A549 (cell line): Measurements from ENCODE around the gene VAMP4. TPM values are rescaled to one million over a fixed set of nuclear protein-coding genes. Genes with fewer than 3 reads are reported as not detected.

ENCODE experiments used
- ATAC-seq, 2 experiments: fragments of 200-7000 bp in 1 of 2; fragments of >200 bp in 1 of 2; cut with Nextera tagmentation in 1 of 2; cut with Tn5 transposase in 1 of 2; 3 replicates each; pipeline versions ENCODE4 v1.8.0 to v1.9.1; 2018 to 2020; ENCODE audit warnings: mild to moderate bottlenecking in 1 of 2, moderate library complexity in 1 of 2
- CTCF ChIA-PET: fragments of 300-600 bp; sonication (Branson Sonifier 250); formaldehyde crosslinking; extraction: SDS; loops from one replicate; lab custom pipeline; 2021; ENCODE audit warnings: antibody characterized with exemption, inconsistent platforms; lab: Yijun Ruan, JAX
- POLR2A ChIA-PET: fragments of 350-600 bp; formaldehyde crosslinking; extraction: SDS; loops from one replicate; lab custom pipeline; 2021; ENCODE audit warnings: antibody characterized with exemption, inconsistent platforms; lab: Yijun Ruan, JAX
- DNase-seq, 2 experiments: peaks; one replicate each; pipeline versions ENCODE4 v3.0.0 to v3.0.0-alpha.2; 2011 to 2016; ENCODE audit warnings: low read depth in 1 of 2, low spot score in 1 of 2
- FAIRE-seq: peaks from 2 replicates; lab custom pipeline; 2011; peaks lifted over from hg19 to GRCh38; lab: Jason Lieb, UNC
- H3K27ac ChIP-seq, 2 experiments: fragments of >200 bp; sonication (Bioruptor Twin); formaldehyde crosslinking; 3 replicates each; pipeline ENCODE4 v1.5.1; 2016 to 2017
- H3K4me1 ChIP-seq: fragments of >200 bp; sonication (Bioruptor Twin); formaldehyde crosslinking; 3 replicates; pipeline ENCODE4 v1.6.1; 2016
- H3K4me2 ChIP-seq: fragments of >200 bp; sonication (Bioruptor Twin); formaldehyde crosslinking; 3 replicates; pipeline ENCODE4 v1.6.1; 2016
- H3K4me3 ChIP-seq: fragments of >200 bp; sonication (Bioruptor Twin); formaldehyde crosslinking; 3 replicates; pipeline ENCODE4 v1.5.1; 2016
- H3K9me3 ChIP-seq: fragments of >200 bp; sonication (Bioruptor Twin); formaldehyde crosslinking; 3 replicates; pipeline ENCODE4 v1.6.1; 2016
- ATOH8 ChIP-seq: fragments of 250-450 bp; sonication (Bioruptor Pico); IDR thresholded peaks from 2 replicates; pipeline ENCODE4 v1.5.0; 2020; ENCODE audit warnings: low read depth, mild to moderate bottlenecking, moderate library complexity
- CBX2 ChIP-seq: fragments of 200-600 bp; sonication (generic); IDR thresholded peaks from 2 replicates; pipeline ENCODE4 v1.6.1; 2016; ENCODE audit warnings: low read depth, mild to moderate bottlenecking, borderline replicate concordance
- CEBPB ChIP-seq, 2 experiments: fragments of >200 bp in 1 of 2; sonication (Bioruptor Twin) in 1 of 2; formaldehyde crosslinking in 1 of 2; IDR thresholded peaks; 2 replicates each; pipeline ENCODE4 v1.6.1; 2012 to 2016
- EHF ChIP-seq: fragments of 250-450 bp; sonication (Bioruptor Pico); IDR thresholded peaks from 2 replicates; pipeline ENCODE4 v1.5.0; 2020; ENCODE audit warnings: mild to moderate bottlenecking
- EHMT2 ChIP-seq: fragments of 200-600 bp; sonication (generic); IDR thresholded peaks from 2 replicates; pipeline ENCODE4 v1.6.1; 2016; ENCODE audit warnings: antibody characterized with exemption, low read depth, mild to moderate bottlenecking, moderate library complexity
- EP300 ChIP-seq, 2 experiments: fragments of >200 bp; sonication (Bioruptor Twin); formaldehyde crosslinking; IDR thresholded peaks; 2 replicates in 1 of 2; 3 replicates in 1 of 2; pipeline ENCODE4 v1.6.1; 2016 to 2017
- FOSB ChIP-seq: fragments of 250-450 bp; sonication (Bioruptor Pico); IDR thresholded peaks from 2 replicates; pipeline ENCODE4 v1.5.0; 2020; ENCODE audit warnings: mild to moderate bottlenecking, moderate library complexity
- FOSL2 ChIP-seq, 2 experiments: fragments of 450-650 bp in 1 of 2; fragments of >200 bp in 1 of 2; sonication (Bioruptor Twin) in 1 of 2; formaldehyde crosslinking; IDR thresholded peaks; 2 replicates each; pipeline versions ENCODE4 v1.5.0 to v1.6.1; 2016 to 2020; ENCODE audit warnings: mild to moderate bottlenecking in 1 of 2, moderate library complexity in 1 of 2
- FOXS1 ChIP-seq: fragments of 250-450 bp; sonication (Bioruptor Pico); IDR thresholded peaks from 2 replicates; pipeline ENCODE4 v1.5.0; 2020; ENCODE audit warnings: mild to moderate bottlenecking, moderate library complexity
- GATA3 ChIP-seq: IDR thresholded peaks from 2 replicates; pipeline ENCODE4 v1.6.1; 2012; ENCODE audit warnings: borderline replicate concordance
- HMGXB4 ChIP-seq: fragments of 250-450 bp; sonication (Bioruptor Pico); IDR thresholded peaks from 2 replicates; pipeline ENCODE4 v1.5.0; 2021; ENCODE audit warnings: mild to moderate bottlenecking, moderate library complexity, borderline replicate concordance
- HOXB5 ChIP-seq: fragments of 250-450 bp; sonication (Bioruptor Pico); IDR thresholded peaks from 2 replicates; pipeline ENCODE4 v1.5.0; 2020; ENCODE audit warnings: mild to moderate bottlenecking, moderate library complexity
- KDM1A ChIP-seq: fragments of 200-600 bp; sonication (generic); IDR thresholded peaks from 2 replicates; pipeline ENCODE4 v1.6.1; 2016; ENCODE audit warnings: low read depth, mild to moderate bottlenecking
- MAFK ChIP-seq: fragments of 450-650 bp; IDR thresholded peaks from 2 replicates; pipeline ENCODE4 v1.6.1; 2014; ENCODE audit not compliant: partially characterized antibody
- MAZ ChIP-seq: fragments of 150-350 bp; IDR thresholded peaks from 2 replicates; pipeline ENCODE4 v1.6.1; 2014; ENCODE audit warnings: antibody characterized with exemption, low read depth, low read length, borderline replicate concordance
- NR3C1 ChIP-seq: fragments of >200 bp; sonication (Bioruptor Twin); formaldehyde crosslinking; IDR thresholded peaks from 3 replicates; pipeline ENCODE4 v1.6.1; 2017
- PHF8 ChIP-seq: fragments of 200-600 bp; sonication (generic); IDR thresholded peaks from 2 replicates; pipeline ENCODE4 v1.6.1; 2016; ENCODE audit warnings: low read depth, mild to moderate bottlenecking, antibody characterized with exemption, moderate library complexity, borderline replicate concordance
- REST ChIP-seq: fragments of 200-600 bp; sonication (generic); IDR thresholded peaks from 2 replicates; pipeline ENCODE4 v1.6.1; 2016; ENCODE audit warnings: antibody characterized with exemption, mild to moderate bottlenecking, moderate library complexity
- SREBF2 ChIP-seq: fragments of 450-650 bp; IDR thresholded peaks from 2 replicates; pipeline ENCODE4 v1.6.1; 2014; ENCODE audit warnings: mild to moderate bottlenecking, moderate library complexity
- USF2 ChIP-seq: fragments of 450-650 bp; IDR thresholded peaks from 2 replicates; pipeline ENCODE4 v1.6.1; 2014; ENCODE audit warnings: antibody characterized with exemption
- ZNF302 ChIP-seq: fragments of 250-450 bp; sonication (Bioruptor Pico); IDR thresholded peaks from 2 replicates; pipeline ENCODE4 v1.9.0; 2021; ENCODE audit warnings: inconsistent platforms, mild to moderate bottlenecking, moderate library complexity
- WGBS: methylation state at CpG from one replicate; pipeline ENCODE4 v1.1.6; 2017; ENCODE audit errors: missing lambda C conversion rate; 5-methylcytosine and 5-hydroxymethylcytosine counted together
- polyA plus RNA-seq, 4 experiments: library from polyadenylated mRNA; depleted of rRNA in 3 of 4; stranded (reverse); fragments of >200 nt; fragmentation: RNase III in 1 of 4; extraction: RNeasy Plus Mini Kit Qiagen cat#74134 plus additional on column Dnase treatment in 1 of 4; gene quantifications; 2 replicates in 3 of 4; 3 replicates in 1 of 4; pipeline ENCODE4 v1.2.3, GENCODE V29; 2011 to 2017

VAMP4 gene
- polyA plus RNA-seq, 2 of the 4 experiments (the other 2 are of a cell fraction) = 4.3 to 9.3 TPM

GRCh38 chr1:171712341-171712740, 29.5 kb downstream of the VAMP4 start (continued):
- no peak for TF ChIP-seq ATOH8 (CRISPR knock-in tag)
- TF ChIP-seq GATA3 = no peak
- TF ChIP-seq HOXB5 (CRISPR knock-in tag) = no peak
- no peak for TF ChIP-seq USF2
- TF ChIP-seq FOSB (CRISPR knock-in tag) = no peak
- TF ChIP-seq CBX2 = no peak
- TF ChIP-seq MAZ = no peak

GRCh38 chr1:171711643-171712042, 30.2 kb downstream of the VAMP4 start:
- H3K4me3 ChIP-seq = no peak overlapping the region
- H3K9me3 ChIP-seq = no peaks in the 10 kb centered on the region
- CTCF ChIA-PET = interaction anchor here (0.6 to 3.7 kb wide), 3 partner anchors 57 to 181 kb away, joined by 3 to 24 read pairs (median 6); no protein-coding TSS in a partner anchor
- ATAC-seq = no peak
- H3K4me2 ChIP-seq = no peak overlapping the region
- POLR2A ChIA-PET = no interaction called here
- no peak for FAIRE-seq
- TF ChIP-seq MAFK (no peak), SREBF2 (no peak), HMGXB4 (CRISPR knock-in tag) (no peak), CEBPB (IDR thresholded peaks at IDR 0.05) (no peak), FOXS1 (CRISPR knock-in tag) (no peak), ZNF302 (CRISPR knock-in tag) (no peak), KDM1A (no peak), MAZ (no peak), EHMT2 (no peak), EHF (CRISPR knock-in tag) (no peak), HOXB5 (CRISPR knock-in tag) (no peak), REST (no peak), FOSL2 (IDR thresholded peaks at IDR 0.05) (no peak), FOSL2 (CRISPR knock-in tag; IDR thresholded peaks at IDR 0.05) (no peak), NR3C1 (no peak), PHF8 (no peak), EP300 (IDR thresholded peaks at IDR 0.05) (no peak)
- H3K4me1 ChIP-seq = no peaks in the 10 kb centered on the region
- no peak overlapping the region for H3K27ac ChIP-seq
- 87% methylated on average over 4 of the region's 4 CpGs for WGBS
- no peak for DNase-seq
